WERI-Rb-1 (cell line): ENCODE data around the gene SH3TC2.

Experiments
- DNase-seq: peaks from one replicate; pipeline ENCODE4 v3.0.0-alpha.2; 2020
- H3K27ac ChIP-seq: fragments of 250-450 bp; sonication (Bioruptor Pico); 2 replicates; pipeline ENCODE4 v1.5.1; 2020; ENCODE audit warnings: mild to moderate bottlenecking, moderate library complexity
- H3K27me3 ChIP-seq: fragments of 250-450 bp; sonication (Bioruptor Pico); 2 replicates; pipeline ENCODE4 v1.5.1; 2021; ENCODE audit warnings: mild to moderate bottlenecking, low read depth, moderate library complexity; ENCODE audit not compliant: insufficient read depth, severe bottlenecking
- H3K36me3 ChIP-seq: fragments of 250-450 bp; sonication (Bioruptor Pico); 2 replicates; pipeline ENCODE4 v1.5.1; 2020; ENCODE audit warnings: mild to moderate bottlenecking, moderate library complexity
- H3K4me3 ChIP-seq: 2 replicates; pipeline ENCODE4 v1.5.1; 2011; ENCODE audit warnings: low read depth, mild to moderate bottlenecking, control low read depth, low read length
- H3K9me3 ChIP-seq: fragments of 250-450 bp; sonication (Bioruptor Pico); 2 replicates; pipeline ENCODE4 v1.5.1; 2021; ENCODE audit warnings: mild to moderate bottlenecking, moderate library complexity; ENCODE audit not compliant: severe bottlenecking
- CTCF ChIP-seq: IDR thresholded peaks from 2 replicates; pipeline ENCODE4 v1.5.1; 2011; ENCODE audit warnings: low read depth, mild to moderate bottlenecking, control low read depth, inconsistent platforms, low read length

SH3TC2 gene

GRCh38 chr5:148979083-148979723, 83.7 kb downstream of the SH3TC2 start:
- H3K9me3 ChIP-seq: no peaks in the 10 kb centered on the region
- TF ChIP-seq CTCF: no peak
- H3K27me3 ChIP-seq: peaks cover 19% of the 10 kb centered on the region
- no peak for DNase-seq
- H3K36me3 ChIP-seq: no peaks in the 10 kb centered on the region
- H3K4me3 ChIP-seq: no peak overlapping the region
- H3K27ac ChIP-seq: no peak overlapping the region

- no peak overlapping the region for H3K27ac ChIP-seq
- H3K36me3 ChIP-seq: no peaks in the 10 kb centered on the region
- DNase-seq: no peak
- H3K4me3 ChIP-seq: no peak overlapping the region
- TF ChIP-seq CTCF: no peak
- H3K9me3 ChIP-seq: no peaks in the 10 kb centered on the region
- peaks cover 19% of the 10 kb centered on the region for H3K27me3 ChIP-seq
These were observed 84.3 kb downstream of the SH3TC2 start for GRCh38 chr5:148978370-148979082.

GRCh38 chr5:148976569-148977381, 86.1 kb downstream of the SH3TC2 start:
- H3K36me3 ChIP-seq: no peaks in the 10 kb centered on the region
- H3K27ac ChIP-seq: no peak overlapping the region
- H3K4me3 ChIP-seq: no peak overlapping the region
- no peak for DNase-seq
- TF ChIP-seq CTCF: no peak
- peaks cover 27% of the 10 kb centered on the region for H3K27me3 ChIP-seq
- H3K9me3 ChIP-seq: no peaks in the 10 kb centered on the region

- Histone ChIP-seq H3K27ac (no peak overlapping the region), H3K4me3 (no peak overlapping the region), H3K27me3 (peaks cover 30% of the 10 kb centered on the region), H3K36me3 (no peaks in the 10 kb centered on the region), H3K9me3 (no peaks in the 10 kb centered on the region)
- TF ChIP-seq CTCF: no peak
- DNase-seq: no peak
These were observed 88.1 kb downstream of the SH3TC2 start for GRCh38 chr5:148974642-148975327.

- no peak for TF ChIP-seq CTCF
- peaks cover 34% of the 10 kb centered on the region for H3K27me3 ChIP-seq
- no peak for DNase-seq
- H3K9me3 ChIP-seq: no peaks in the 10 kb centered on the region
- no peaks in the 10 kb centered on the region for H3K36me3 ChIP-seq
- H3K27ac ChIP-seq: no peak overlapping the region
- H3K4me3 ChIP-seq: no peak overlapping the region
These were observed 89.4 kb downstream of the SH3TC2 start for GRCh38 chr5:148973455-148973854.
